ENCODE data around the gene GNA14.
"Not testable (repeated sequence)": the region's sequence is repeated elsewhere in the genome, so short reads cannot be mapped to it uniquely, and the experiment has no call there.

The GNA14 gene

GRCh38 chr9:77587042-77587441 lies 61.1 kb downstream of the GNA14 start:
- no peak for DNase-seq

GRCh38 chr9:77586591-77586990 lies 61.5 kb downstream of the GNA14 start:
- no peak for DNase-seq

GRCh38 chr9:77585335-77585786 lies 62.8 kb downstream of the GNA14 start:
- DNase-seq = no peak

- not testable (repeated sequence) for DNase-seq
Measured at GRCh38 chr9:77584927-77585326, 63.2 kb downstream of the GNA14 start.

GRCh38 chr9:77582961-77583576 lies 65.1 kb downstream of the GNA14 start:
- no peak for DNase-seq

GRCh38 chr9:77582525-77582924 lies 65.6 kb downstream of the GNA14 start:
- no peak for DNase-seq

- no peak for DNase-seq
Measured at GRCh38 chr9:77575785-77576184, 72.3 kb downstream of the GNA14 start.

GRCh38 chr9:77569335-77569734 lies 78.8 kb downstream of the GNA14 start:
- no peak for DNase-seq

- no peak for DNase-seq
Measured at GRCh38 chr9:77563174-77563573, 84.9 kb downstream of the GNA14 start.

- no peak for DNase-seq
Measured at GRCh38 chr9:77562019-77562748, 85.9 kb downstream of the GNA14 start.

- no peak for DNase-seq
Measured at GRCh38 chr9:77561331-77562018, 86.6 kb downstream of the GNA14 start.

GRCh38 chr9:77556396-77556795 lies 91.7 kb downstream of the GNA14 start:
- no peak for DNase-seq

- DNase-seq = no peak
Measured at GRCh38 chr9:77554586-77555105, 93.5 kb downstream of the GNA14 start.

GRCh38 chr9:77547106-77547730 lies 100.9 kb downstream of the GNA14 start:
- DNase-seq = no peak

GRCh38 chr9:77546376-77546950 lies 101.7 kb downstream of the GNA14 start:
- no peak for DNase-seq

GRCh38 chr9:77544546-77544945 lies 103.6 kb downstream of the GNA14 start:
- DNase-seq = no peak

- no peak for DNase-seq
Measured at GRCh38 chr9:77543131-77543822, 104.8 kb downstream of the GNA14 start.

GRCh38 chr9:77541600-77541999 lies 106.5 kb downstream of the GNA14 start:
- no peak for DNase-seq

GRCh38 chr9:77541055-77541454 lies 107.1 kb downstream of the GNA14 start:
- no peak for DNase-seq

GRCh38 chr9:77534376-77535057 lies 113.6 kb downstream of the GNA14 start:
- DNase-seq = no peak

GRCh38 chr9:77533671-77534070 lies 114.5 kb downstream of the GNA14 start:
- DNase-seq = no peak

GRCh38 chr9:77532607-77533006 lies 115.5 kb downstream of the GNA14 start:
- no peak for DNase-seq
